Activated naive CD4-positive, alpha-beta T cell treated with anti-CD3 and anti-CD28 coated beads, Interleukin-2, amount 50 U/mL, for 16 hours (primary cell): Measurements from ENCODE around the gene ZNF35.
A peak's percentile ranks its signal among the peaks of the same experiment; 100 is the strongest.
"Not testable (repeated sequence)": the region's sequence is repeated elsewhere in the genome, so short reads cannot be mapped to it uniquely, and the experiment has no call there.

Experiments
- DNase-seq: peaks from one replicate; pipeline ENCODE4 v3.0.0-alpha.2; 2020

ZNF35 gene

GRCh38 chr3:44648564-44649229 is at the start of gene ZNF35:
ZNF35 (plus strand) TSS chr3:44648732; CDS start chr3:44651068, 2,336 bp downstream.
- no peak for DNase-seq

GRCh38 chr3:44601749-44602148 is 46.8 kb upstream of the ZNF35 start:
- no peak for DNase-seq

- no peak for DNase-seq
These were observed 35.9 kb upstream of the ZNF35 start for GRCh38 chr3:44612678-44613077.

GRCh38 chr3:44624749-44625480 is 23.6 kb upstream of the ZNF35 start, which contains the start of gene ZNF197:
ZNF197 (plus strand) TSS chr3:44625036; CDS start chr3:44629155, 4,119 bp downstream.
- DNase-seq: peak; percentile 51

GRCh38 chr3:44628716-44629115 is 19.8 kb upstream of the ZNF35 start:
- DNase-seq: no peak

- DNase-seq: no peak
These were observed 16.3 kb upstream of the ZNF35 start for GRCh38 chr3:44632193-44632592.

- DNase-seq: no peak
These were observed 6.2 kb upstream of the ZNF35 start for GRCh38 chr3:44642337-44642736.

- DNase-seq: no peak
These were observed 5.5 kb upstream of the ZNF35 start for GRCh38 chr3:44643024-44643423.

- DNase-seq: no peak
These were observed 761 bp upstream of the ZNF35 start for GRCh38 chr3:44647771-44648170.

GRCh38 chr3:44649709-44650108 is 1.2 kb downstream of the ZNF35 start:
- no peak for DNase-seq

- no peak for DNase-seq
These were observed 5.5 kb downstream of the ZNF35 start for GRCh38 chr3:44654039-44654438.

GRCh38 chr3:44659015-44659414 is 10.5 kb downstream of the ZNF35 start:
- no peak for DNase-seq

GRCh38 chr3:44659434-44659833 is 10.9 kb downstream of the ZNF35 start:
- no peak for DNase-seq

GRCh38 chr3:44661189-44661588 is 12.7 kb downstream of the ZNF35 start:
- no peak for DNase-seq

- no peak for DNase-seq
These were observed 16.6 kb downstream of the ZNF35 start for GRCh38 chr3:44665173-44665572.

GRCh38 chr3:44666346-44666745 is 17.8 kb downstream of the ZNF35 start:
- DNase-seq: no peak

GRCh38 chr3:44669760-44670159 is 21.2 kb downstream of the ZNF35 start:
- DNase-seq: no peak

- not testable (repeated sequence) for DNase-seq
These were observed 24.9 kb downstream of the ZNF35 start for GRCh38 chr3:44673466-44673865.

- DNase-seq: no peak
These were observed 25.7 kb downstream of the ZNF35 start for GRCh38 chr3:44674211-44674610.

GRCh38 chr3:44678480-44679116 is 30.1 kb downstream of the ZNF35 start:
- DNase-seq: no peak

- DNase-seq: no peak
These were observed 32.5 kb downstream of the ZNF35 start for GRCh38 chr3:44680921-44681455.

- no peak for DNase-seq
These were observed 33.8 kb downstream of the ZNF35 start for GRCh38 chr3:44682182-44682896.
